Kidney (tissue), 14 donors: ENCODE data around the gene SYNPO2. TPM values are rescaled to one million over a fixed set of nuclear protein-coding genes. Genes with fewer than 3 reads are reported as not detected.

Experiments used
- DNase-seq, 5 donors: peaks; one replicate each; pipeline ENCODE4 v3.0.0-alpha.2; 2013 to 2020
- FAIRE-seq: peaks from 2 replicates; lab custom pipeline; 2012; peaks lifted over from hg19 to GRCh38; lab: Jason Lieb, UNC
- H3K27ac ChIP-seq, 2 donors: one replicate each; pipeline ENCODE4 v1.7.0; 2013; ENCODE audit warnings: low read depth in 2 of 2, low read length in 2 of 2, inconsistent platforms in 1 of 2
- H3K27me3 ChIP-seq: one replicate; pipeline ENCODE4 v1.7.1; 2013; ENCODE audit warnings: low read length, inconsistent platforms; ENCODE audit not compliant: control insufficient read depth, insufficient read depth
- H3K36me3 ChIP-seq, 3 donors: one replicate each; pipeline versions ENCODE4 v1.7.0 to v1.7.1; 2013; ENCODE audit warnings: low read length in 3 of 3, control low read depth in 1 of 3, inconsistent platforms in 1 of 3; ENCODE audit not compliant: insufficient read depth in 3 of 3, control insufficient read depth in 2 of 3
- H3K4me1 ChIP-seq, 3 donors: one replicate each; pipeline versions ENCODE4 v1.7.0 to v1.7.1; 2013; ENCODE audit warnings: low read length in 3 of 3, inconsistent platforms in 1 of 3, low read depth in 1 of 3; ENCODE audit not compliant: control insufficient read depth in 2 of 3, insufficient read depth in 2 of 3
- H3K4me3 ChIP-seq, 3 donors: one replicate each; pipeline versions ENCODE4 v1.7.0 to v1.8.1; 2013; ENCODE audit warnings: low read length in 3 of 3, control low read depth in 1 of 3, inconsistent platforms in 1 of 3
- H3K9ac ChIP-seq, 3 donors: one replicate each; pipeline versions ENCODE4 v1.7.0 to v1.7.1; 2013; ENCODE audit warnings: low read length in 3 of 3, control low read depth in 1 of 3, inconsistent platforms in 1 of 3
- H3K9me3 ChIP-seq, 3 donors: one replicate each; pipeline versions ENCODE4 v1.7.0 to v1.7.1; 2013; ENCODE audit warnings: low read length in 3 of 3, control low read depth in 1 of 3, inconsistent platforms in 1 of 3; ENCODE audit not compliant: control insufficient read depth in 2 of 3, insufficient read depth in 1 of 3
- intact Hi-C: fragments of 100-400 bp; cut with DNase I; formaldehyde crosslinking; loops from one replicate; pipeline ENCODE4 v1.11.1; 2022
- polyA plus RNA-seq: library from polyadenylated mRNA; stranded (reverse); fragments of 350-450 nt; fragmentation: Illumina TruSeq; extraction: RNeasy Lipid Tissue Mini Kit (QIAGEN cat#74804); gene quantifications from one replicate; pipeline ENCODE4 v1.2.3, GENCODE V29; 2014; ENCODE audit warnings: low read depth, low replicate concordance; ENCODE audit not compliant: insufficient read depth
- total RNA-seq: library from RNA; stranded (reverse); fragmentation: NEBNext Ultra II Directional; extraction: Animal tissue kit (Norgen Biotek cat#: 25700); gene quantifications from one replicate; pipeline ENCODE4 v1.2.1, GENCODE V29; 2021
- TF ChIP-seq, protein P1 (sequence below): IDR thresholded peaks from 3 replicates; pipeline ENCODE4 v1.5.1; 2012; ENCODE audit warnings: mild to moderate bottlenecking, moderate library complexity, borderline replicate concordance; ENCODE audit not compliant: insufficient read depth; ENCODE audit errors: extremely low read depth
- donor health status: control.
- donor health status: control.
- donor health status: control.
- donor health status: control.
- donor health status: control.
- donor health status: DM: yes; HTN: yes; CAD: no.
- donor health status: Normal renal cell carcinoma (clear cell type).

Gene SYNPO2
- total and polyA plus RNA-seq, 2 donors from 2014 or later: 7.5 to 56.5 TPM

GRCh38 chr4:118904935-118905334, 16.3 kb downstream of the SYNPO2 start:
- Histone ChIP-seq H3K36me3 (no peaks in the 10 kb centered on the region), H3K4me3 (no peak overlapping the region), H3K27ac (no peak overlapping the region), H3K4me1 (peaks cover 0 to 5% (median 5%) of the 10 kb centered on the region in 3 donors), H3K9me3 (no peaks in the 10 kb centered on the region), H3K9ac (no peak overlapping the region), H3K27me3 (no peaks in the 10 kb centered on the region)
- DNase-seq (peak in 1 of 5 donors; percentile 13), FAIRE-seq (no peak)
- TF ChIP-seq, protein P1, sequence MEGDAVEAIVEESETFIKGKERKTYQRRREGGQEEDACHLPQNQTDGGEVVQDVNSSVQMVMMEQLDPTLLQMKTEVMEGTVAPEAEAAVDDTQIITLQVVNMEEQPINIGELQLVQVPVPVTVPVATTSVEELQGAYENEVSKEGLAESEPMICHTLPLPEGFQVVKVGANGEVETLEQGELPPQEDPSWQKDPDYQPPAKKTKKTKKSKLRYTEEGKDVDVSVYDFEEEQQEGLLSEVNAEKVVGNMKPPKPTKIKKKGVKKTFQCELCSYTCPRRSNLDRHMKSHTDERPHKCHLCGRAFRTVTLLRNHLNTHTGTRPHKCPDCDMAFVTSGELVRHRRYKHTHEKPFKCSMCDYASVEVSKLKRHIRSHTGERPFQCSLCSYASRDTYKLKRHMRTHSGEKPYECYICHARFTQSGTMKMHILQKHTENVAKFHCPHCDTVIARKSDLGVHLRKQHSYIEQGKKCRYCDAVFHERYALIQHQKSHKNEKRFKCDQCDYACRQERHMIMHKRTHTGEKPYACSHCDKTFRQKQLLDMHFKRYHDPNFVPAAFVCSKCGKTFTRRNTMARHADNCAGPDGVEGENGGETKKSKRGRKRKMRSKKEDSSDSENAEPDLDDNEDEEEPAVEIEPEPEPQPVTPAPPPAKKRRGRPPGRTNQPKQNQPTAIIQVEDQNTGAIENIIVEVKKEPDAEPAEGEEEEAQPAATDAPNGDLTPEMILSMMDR: no peak
- intact Hi-C loops: no loop called here

DNA sequence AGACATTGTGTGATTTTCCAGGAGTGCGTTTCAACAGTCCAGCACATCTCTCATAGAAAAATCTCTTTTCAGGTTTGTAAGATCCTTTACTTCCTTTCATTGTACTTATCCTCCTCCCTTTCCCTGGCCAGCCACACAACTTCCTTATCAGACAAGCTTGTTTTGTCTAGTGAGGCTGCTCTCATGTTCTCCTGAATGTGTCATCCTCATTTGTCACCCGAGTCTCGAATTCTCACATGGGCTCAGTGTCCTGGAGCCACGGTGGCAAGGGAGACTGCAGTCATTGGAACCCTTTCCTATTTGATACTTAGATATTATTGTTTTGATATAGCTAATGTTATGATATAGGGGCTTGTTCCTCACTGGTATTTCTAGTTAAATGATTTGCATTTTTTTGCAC, 16.9 kb downstream of the SYNPO2 start:
- H3K9ac ChIP-seq: no peak overlapping the region
- DNase-seq: peak in 3 of 5 donors; percentile 10 to 32 (median 13)
- H3K9me3 ChIP-seq: no peaks in the 10 kb centered on the region
- H3K27me3 ChIP-seq: no peaks in the 10 kb centered on the region
- H3K36me3 ChIP-seq: no peaks in the 10 kb centered on the region
- H3K4me3 ChIP-seq: no peak overlapping the region
- peaks cover 0 to 5% (median 5%) of the 10 kb centered on the region in 3 donors for H3K4me1 ChIP-seq
- TF ChIP-seq, protein P1: no peak
- intact Hi-C loops: no loop called here
- no peak overlapping the region for H3K27ac ChIP-seq
- FAIRE-seq: no peak

GRCh38 chr4:118909173-118909956, 20.7 kb downstream of the SYNPO2 start:
- DNase-seq: no peak
- H3K27me3 ChIP-seq: no peaks in the 10 kb centered on the region
- intact Hi-C loops: no loop called here
- TF ChIP-seq, protein P1: no peak
- H3K36me3 ChIP-seq: no peaks in the 10 kb centered on the region
- H3K9me3 ChIP-seq: no peaks in the 10 kb centered on the region
- H3K27ac ChIP-seq: no peak overlapping the region
- H3K9ac ChIP-seq: no peak overlapping the region
- H3K4me1 ChIP-seq: peaks cover 0 to 5% (median 5%) of the 10 kb centered on the region in 3 donors
- H3K4me3 ChIP-seq: no peak overlapping the region
- FAIRE-seq: no peak
